Islet of Langerhans (tissue), 1 donor: ENCODE data around the gene UNC45B.
"Not testable (repeated sequence)": the region's sequence is repeated elsewhere in the genome, so short reads cannot be mapped to it uniquely, and the experiment has no call there.

Source experiments
- FAIRE-seq: peaks from one replicate; lab custom pipeline; 2011; peaks lifted over from hg19 to GRCh38; lab: Jason Lieb, UNC

UNC45B gene

DNA sequence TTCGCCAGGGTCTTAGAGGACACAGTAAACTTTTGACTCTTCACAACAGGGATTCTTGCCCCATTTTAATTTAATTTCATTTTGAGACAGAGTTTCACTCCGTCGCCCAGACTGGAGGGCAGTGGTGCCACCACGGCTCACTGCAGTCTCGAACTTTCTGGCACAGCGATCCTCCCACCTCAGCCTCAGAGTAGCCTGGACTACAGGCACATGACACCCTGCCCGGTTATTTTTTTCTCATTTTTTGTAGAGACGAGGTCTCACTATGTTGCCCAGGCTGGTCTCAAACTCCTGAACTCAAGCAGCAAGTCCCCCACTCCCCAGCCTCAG lies 5.2 kb upstream of the UNC45B start:
- no peak for FAIRE-seq

DNA sequence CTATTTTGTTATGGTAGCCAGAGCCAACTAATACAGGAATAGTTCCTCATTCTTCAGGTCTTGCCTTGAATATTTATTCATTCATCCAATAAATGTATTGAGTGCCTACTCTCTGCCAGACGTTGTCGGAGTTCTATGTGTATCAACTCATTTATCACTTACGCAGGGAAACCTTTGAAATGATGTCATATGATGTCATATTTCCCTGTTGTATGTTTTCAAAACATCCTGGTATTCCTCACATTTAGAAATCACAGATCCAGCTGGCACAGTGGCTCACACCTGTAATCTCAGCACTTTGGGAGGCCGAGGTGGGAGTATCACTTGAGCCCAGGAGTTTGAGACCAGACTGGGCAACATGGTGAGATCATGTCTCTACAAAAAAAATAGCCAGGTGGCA lies 2.8 kb upstream of the UNC45B start:
- FAIRE-seq = no peak

DNA sequence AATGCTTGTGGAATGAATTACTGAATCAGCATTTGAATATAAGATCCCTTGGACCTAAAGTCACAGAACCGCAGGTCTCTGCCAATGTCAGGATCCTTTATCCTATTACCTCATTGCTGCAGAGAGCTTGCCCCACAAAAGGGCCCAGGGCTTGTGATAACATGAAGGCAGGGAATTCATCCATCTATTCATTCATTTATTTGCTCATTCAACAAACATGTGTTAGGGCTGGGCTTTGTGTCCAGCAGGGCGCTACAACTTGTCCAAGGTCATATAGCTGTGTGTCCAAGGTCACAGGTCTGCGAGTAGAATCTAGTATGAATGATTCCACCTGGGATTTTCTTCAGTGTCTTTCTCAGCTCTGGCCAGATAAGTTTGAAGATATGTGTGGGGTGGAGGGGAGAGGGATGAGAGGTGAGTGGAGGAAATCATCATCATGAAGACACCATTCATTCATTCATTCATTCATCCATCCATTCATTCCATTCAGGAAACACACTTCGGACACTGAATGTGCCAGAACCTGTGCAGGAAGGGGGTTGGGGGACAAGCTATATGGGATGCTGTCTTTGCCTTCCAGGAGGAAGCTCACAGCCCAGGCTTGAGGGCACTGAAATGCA lies 1.3 kb upstream of the UNC45B start:
- FAIRE-seq = no peak

DNA sequence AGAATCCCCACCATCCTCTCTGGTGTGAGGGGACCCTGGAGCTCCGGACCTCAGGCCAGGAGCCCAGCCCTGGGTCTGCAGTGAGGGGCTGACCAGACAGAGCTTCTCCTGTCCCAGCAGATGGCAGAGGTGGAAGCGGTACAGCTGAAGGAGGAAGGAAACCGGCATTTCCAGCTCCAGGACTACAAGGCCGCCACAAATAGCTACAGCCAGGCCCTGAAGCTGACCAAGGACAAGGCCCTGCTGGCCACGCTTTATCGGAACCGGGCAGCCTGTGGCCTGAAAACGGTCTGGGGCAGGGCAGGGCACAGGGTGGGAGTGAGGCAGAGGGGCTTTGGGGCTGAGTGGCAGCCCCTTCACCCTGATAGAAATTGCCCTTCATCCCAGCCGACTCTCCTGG lies 527 bp downstream of the UNC45B start:
- no peak for FAIRE-seq

DNA sequence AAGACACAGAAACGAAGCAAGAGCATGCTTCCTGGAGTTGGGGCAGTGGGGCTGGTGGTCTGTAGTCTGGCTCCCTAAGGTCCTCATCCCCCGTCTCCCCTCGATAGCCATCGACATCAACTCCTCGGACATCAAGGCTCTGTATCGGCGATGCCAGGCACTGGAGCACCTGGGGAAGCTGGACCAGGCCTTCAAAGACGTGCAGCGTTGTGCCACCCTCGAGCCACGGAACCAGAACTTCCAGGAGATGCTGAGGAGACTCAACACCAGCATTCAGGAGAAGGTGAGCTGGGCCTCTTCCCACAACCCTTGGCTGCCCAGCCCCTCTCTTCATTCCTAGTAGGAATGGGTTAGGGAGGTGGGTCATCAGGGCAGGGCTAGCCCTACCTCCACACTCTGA lies 2.3 kb downstream of the UNC45B start:
- FAIRE-seq = no peak

DNA sequence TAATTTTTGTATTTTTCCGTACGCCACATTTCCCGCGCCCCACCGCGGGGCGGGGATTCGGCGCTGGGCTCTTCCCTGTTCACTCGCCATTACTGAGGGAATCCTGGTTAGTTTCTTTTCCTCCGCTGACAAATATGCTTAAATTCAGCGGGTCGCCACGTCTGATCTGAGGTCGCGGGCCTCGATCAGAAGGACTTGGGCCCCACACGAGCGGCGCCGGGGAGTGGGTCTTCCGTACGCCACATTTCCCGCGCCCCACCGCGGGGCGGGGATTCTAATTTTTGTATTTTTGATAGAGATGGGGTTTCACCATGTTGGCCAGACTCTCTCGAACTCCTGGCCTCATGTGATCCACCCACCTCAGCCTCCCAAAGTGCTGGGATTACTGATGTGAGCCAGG lies 3.5 kb downstream of the UNC45B start:
- not testable (repeated sequence) for FAIRE-seq

DNA sequence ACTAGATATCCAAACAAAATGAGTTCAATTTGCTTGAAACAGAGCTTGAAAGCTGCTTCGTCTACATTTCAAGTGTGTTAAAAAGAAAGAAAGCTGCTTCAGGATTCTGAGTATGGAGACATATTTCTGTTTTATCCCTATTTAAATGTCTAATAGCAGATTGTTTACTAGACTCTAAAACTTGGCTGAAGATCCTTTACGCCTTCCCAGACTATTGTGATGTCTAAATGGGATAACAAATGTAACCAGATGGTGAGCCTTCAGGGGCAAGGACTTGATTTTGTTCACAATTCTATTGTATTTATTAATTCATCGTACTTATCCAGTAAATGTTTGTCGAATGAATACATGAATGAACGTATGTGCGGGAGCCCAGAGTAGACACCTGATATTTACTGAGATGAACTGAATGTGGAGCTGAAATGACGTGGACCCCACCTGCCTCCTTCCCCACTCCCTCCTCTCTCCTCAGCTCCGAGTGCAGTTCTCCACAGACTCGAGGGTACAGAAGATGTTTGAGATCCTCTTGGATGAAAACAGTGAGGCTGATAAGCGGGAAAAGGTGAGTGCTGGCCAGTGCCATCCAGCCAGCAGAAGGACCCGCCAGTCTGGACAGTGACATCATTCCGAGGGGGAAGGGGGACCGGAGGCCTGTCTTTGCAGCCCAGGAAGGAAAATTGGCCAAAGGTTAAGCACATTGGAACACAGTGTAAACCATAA lies 5.0 kb downstream of the UNC45B start:
- FAIRE-seq = no peak

DNA sequence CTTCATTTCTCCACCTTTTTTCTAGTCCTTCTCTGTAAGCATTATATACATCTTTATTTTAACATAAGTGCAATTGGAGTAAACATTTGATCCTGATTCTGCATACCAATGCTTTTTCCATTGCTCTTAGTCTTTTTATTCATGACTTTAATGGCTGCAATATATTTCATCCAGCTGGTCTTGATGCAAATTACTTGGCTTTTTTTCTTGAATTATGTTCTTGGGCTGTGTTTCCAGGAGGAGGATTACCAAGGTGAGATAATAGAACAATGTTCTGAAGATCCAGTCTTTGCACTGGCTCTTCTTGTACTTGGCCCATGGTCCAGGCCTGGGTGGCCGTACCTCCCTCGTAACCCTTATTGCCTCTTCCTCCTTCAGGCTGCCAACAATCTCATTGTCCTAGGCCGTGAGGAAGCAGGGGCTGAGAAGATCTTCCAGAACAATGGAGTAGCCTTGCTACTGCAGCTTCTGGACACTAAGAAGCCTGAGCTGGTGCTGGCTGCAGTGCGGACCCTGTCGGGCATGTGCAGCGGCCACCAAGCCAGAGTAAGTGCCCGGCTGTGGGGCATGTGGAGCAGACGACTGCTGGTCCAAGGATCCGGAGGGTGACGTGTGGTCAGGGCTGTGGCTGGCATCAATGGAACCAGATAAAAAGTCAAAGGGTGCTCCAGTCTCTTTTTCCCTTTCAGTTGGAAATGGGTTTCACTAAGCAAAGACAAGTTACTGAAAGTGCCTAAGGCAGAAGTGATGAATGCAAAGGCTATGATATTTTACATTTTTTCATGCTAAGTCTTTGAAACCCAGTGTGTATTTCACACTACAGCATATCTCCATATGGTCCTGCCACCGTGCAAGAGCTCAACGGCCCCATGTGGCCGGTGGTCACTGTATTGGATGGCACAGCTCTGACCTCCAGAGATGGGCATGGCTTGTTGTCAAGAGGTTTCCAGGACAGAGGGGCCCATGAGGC lies 6.9 kb downstream of the UNC45B start:
- no peak for FAIRE-seq

DNA sequence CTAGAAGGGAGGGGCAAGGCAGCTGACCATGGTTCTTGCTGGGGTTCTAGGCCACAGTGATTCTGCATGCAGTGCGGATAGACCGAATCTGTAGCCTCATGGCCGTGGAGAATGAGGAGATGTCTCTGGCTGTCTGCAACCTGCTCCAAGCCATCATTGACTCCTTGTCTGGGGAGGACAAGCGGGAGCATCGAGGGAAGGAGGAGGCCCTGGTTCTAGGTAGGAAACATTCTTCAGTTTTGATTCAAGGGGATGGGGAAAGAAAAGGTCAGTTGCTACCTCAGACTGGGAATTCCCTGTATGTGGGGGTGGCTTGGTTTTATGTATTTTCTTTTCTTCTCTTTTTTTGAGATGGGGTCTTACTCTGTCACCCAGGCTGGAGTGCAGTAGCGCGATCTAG lies 7.6 kb downstream of the UNC45B start:
- FAIRE-seq = no peak

DNA sequence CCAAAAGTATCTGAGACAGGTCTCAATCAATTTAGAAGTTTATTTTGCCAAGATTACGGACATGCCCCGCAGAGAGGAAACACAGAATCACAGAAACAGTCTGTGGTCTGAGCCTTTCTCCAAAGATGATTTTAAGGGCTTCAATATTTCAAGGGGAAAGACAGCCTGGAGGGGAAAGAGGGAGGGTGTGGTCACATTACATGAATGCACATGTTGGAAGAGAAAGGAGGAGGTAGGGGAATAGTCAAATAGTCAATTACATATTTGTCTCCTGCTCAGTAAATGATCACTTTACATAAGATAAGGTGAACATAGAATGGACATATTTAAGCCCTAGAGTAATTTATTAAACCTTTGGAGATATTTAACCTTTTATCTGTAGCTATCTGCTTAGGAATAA lies 12.3 kb downstream of the UNC45B start:
- no peak for FAIRE-seq

DNA sequence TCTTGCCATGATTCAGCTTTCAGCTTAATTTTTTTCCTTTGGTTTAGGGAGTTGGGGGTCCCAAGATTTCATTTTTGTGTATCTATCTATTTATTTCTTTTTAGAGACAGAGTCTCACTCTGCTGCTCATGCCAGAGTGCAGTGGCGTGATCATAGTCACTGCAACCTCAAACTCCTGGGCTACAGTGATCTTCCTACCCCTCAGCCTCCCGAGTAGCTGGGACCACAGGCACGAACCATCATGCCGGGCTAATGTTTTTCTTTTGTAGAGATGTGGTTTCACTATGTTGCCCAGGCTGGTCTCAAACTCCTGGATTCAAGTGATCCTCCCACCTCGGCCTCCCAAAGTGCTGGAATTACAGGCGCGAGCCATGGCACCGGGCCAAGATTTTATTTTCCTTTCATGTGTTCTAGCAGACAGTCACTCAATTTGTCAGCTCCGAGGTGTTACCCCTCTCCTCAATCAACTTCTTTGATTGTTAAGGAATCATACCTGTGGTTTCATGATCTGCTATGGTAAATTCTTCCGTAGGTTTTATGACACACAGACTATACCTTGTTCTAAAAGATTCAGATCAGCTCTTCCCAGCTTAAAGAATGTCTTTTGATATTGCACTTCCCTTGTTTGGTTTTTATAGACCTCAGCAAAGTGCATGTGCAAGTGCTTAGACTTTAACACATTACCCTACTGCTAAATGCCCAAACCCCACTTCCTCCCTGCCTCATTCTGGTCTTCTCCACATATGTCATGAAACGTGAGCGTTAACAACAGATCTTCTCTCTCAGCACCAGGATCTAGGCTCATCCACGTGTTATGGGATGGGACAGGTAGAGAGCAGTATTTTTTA lies 13.0 kb downstream of the UNC45B start:
- no peak for FAIRE-seq

DNA sequence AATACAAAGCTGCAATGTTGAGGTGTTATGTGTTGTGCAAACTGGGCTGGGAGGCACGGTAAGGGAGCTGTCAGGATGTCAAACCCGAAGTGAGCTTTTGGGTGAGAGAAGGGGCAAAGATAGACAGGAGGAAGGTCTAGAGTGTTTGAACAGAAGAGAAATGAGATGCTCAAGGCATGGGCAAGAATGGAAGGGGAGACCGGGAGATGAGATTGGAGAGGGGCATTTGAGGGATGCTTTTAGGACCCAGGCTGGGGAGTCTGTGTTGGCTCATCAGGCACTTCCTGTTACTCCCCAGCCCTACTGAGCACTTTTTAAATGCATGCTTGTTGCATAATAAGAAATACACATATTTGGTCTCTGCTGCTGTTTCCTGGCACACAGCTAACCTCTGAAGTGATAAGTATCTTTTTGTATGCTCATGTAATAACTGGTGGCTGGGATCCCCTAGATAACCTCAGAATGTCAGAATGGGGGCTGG lies 13.7 kb downstream of the UNC45B start:
- FAIRE-seq = no peak

DNA sequence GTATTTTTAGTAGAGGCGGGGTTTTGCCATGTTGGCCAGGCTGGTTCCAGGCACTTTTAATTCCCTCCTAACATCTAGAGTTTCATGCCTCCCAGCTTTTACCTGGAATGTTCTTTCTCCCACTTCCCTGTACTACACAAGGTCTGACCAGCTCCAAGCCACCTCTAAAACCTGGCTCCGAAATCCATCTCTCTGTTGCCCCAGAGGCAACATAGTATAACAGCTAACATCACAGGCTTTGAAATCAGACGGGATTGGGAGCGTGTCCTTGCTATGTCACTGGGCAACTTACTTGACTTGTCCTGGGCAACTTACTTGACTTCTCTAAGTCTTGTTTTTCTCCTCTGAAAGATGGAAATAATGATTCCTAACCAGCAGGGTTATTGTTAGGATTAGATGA lies 15.1 kb downstream of the UNC45B start:
- FAIRE-seq = no peak

DNA sequence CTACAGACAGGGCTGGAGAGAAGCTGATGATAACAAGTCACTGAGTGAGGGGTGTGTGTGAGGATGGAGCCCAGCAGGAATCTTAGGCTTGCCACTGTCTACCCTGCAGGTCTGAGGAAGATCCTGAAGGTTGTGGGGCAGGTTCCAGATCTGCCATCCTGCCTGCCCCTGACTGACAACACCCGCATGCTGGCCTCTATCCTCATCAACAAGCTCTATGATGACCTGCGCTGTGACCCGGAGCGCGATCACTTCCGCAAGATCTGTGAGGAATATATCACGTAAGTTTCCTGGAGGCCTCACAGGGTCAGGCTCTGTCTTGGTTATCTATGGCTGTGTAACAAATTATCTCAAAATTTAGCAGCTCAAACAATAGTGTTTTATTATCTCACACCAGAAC lies 16.3 kb downstream of the UNC45B start:
- no peak for FAIRE-seq

DNA sequence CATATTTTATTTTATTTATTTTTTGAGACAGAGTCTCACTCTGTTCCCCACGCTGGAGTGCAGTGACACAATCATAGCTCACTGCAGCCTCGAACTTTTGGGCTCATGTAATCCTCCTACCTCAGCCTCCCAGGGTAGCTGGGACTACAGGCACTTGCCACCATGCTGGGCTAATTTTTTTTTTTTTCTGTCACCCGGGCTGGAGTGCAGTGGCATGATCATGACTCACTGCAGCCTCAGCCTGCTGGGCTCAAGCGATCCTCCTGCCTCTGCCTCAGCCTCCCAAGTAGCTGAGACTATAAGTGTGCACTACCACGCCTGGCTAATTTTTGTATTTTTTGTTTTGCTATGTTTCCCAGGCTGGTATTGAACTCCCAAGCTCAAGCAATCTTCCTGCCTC lies 17.1 kb downstream of the UNC45B start:
- no peak for FAIRE-seq

DNA sequence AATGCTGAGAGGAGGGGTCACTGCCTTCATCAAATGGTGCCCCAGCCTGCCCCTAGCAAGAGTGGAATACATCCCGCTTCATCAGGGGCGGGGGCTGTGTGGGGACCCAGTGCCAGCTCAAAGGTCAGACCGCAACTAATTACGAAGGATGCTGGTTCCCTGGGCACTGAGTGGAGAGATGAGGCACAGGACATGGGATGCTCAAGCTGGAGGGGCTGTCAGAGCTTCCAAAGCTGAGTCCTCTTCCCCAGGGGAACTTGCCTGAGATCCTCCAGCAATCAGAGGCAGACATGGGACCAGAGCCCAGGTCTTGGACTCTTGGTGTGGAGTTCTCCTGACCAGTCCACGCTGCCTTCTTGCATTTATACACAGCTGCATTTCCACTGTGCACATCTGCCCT lies 18.9 kb downstream of the UNC45B start:
- FAIRE-seq = no peak

DNA sequence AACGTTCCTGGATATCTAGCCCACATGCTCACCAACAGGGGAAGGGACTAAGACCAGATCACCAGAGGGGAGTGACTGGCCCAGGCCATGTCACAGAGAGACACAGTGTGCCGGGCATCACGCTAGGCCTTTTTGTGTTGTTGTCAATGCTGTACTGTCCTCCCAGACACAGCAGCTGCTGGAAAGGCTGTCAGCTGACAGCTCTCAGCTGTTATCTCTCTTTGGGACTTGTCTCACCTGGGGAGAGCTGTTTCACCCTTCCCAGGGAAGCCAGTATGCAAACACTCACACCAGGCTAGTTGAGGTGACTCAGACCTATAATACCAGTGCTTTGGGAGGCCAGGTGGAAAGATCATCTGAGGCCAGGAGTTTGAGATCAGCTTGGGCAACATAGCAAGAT lies 19.4 kb downstream of the UNC45B start:
- FAIRE-seq = no peak

DNA sequence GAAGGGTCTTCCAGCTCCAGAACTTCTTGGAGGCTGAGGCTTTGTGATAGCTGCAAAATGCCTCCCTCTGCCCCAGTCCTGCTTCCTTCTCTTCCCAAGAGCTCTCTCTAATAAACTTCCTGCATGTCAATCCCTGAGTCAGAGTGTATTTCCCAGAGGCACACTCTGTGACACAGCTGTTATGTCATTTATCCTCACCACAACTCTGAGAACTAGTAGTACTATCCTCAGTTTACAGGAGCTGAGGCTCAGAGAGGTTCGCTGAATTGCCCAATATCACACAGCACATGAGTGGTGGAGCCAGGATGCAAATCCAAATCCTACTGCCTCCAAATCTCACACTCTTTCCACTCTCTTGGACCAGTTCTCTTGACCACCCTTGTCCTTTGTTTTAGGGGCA lies 20.0 kb downstream of the UNC45B start:
- no peak for FAIRE-seq

DNA sequence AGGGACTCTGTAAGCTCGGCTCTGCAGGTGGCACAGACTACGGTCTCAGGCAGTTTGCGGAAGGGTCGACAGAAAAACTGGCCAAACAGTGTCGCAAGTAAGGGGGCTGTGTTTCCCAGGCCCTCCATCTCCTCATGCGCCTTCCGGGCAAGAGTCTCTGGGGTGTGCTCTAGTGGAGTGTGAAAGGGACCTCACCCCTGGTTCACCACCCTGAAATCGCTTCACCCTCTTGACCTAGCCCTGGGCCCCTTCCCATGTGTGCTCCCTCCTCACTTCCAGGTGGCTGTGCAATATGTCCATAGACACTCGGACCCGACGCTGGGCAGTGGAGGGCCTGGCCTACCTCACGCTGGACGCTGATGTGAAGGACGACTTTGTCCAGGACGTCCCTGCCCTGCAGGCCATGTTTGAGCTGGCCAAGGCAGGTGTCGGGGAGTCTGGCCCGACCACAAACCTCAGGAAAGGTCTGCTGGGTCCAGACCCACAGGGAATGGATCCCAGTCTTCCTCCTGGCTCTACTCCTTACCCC lies 22.3 kb downstream of the UNC45B start:
- no peak for FAIRE-seq

DNA sequence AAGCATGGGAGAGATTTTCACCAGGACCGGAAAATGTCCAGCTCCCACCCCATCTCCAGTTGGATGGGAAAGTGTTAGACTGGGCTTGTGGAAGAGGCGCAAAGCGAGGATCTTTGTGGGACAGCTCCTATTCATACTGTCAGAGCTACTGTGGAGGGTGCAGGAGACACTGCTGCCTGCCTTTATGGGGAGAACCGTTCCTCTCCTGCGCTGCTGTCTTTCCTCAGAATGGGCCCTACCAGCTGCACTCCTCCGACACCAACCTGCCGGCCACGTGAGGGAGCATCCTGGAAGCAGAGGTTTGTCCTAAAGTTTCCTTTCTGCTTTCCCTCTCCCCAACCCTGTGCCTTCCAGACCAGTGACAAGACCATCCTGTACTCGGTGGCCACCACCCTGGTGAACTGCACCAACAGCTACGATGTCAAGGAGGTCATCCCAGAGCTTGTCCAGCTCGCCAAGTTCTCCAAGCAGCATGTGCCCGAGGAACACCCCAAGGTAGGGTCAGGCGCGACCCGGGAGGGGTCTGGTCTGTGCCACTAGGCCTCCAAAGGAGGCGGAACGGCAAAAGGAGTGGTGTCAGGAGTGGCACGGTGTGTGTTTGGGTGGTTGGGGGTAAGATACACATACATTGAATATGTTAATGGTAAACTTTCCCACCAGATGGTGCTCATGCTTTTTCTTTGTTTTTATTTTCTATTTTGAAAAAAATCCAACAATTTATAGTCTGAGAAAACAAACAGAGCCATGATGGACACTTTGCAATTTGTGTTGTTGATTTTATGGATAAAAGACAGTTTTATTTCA lies 23.6 kb downstream of the UNC45B start:
- no peak for FAIRE-seq

DNA sequence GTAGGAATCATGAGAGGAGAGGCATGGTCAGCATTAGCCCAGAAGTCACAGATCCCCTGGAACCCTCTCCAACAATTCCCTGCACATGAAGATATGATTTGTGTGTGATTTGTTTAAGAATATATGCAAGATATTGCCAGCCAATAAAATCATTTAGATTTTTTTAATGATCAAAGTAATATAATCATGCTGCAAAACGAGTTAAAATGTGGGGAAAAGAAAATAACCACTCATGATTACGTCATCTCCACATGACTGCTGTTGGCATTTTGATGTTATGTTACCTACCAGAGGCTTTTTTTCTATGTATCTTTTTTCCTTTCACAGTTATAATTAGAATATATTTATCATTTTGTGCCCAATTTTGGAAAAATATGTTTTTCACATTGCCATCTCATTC lies 24.2 kb downstream of the UNC45B start:
- FAIRE-seq = no peak
